HG02981 (cell line): ENCODE data around the gene NPAS2.

ENCODE experiments used
- ATAC-seq: cut with Tn5 transposase; IDR thresholded peaks from one replicate; pipeline ENCODE4 v1.9.1; 2021; ENCODE audit warnings: mild to moderate bottlenecking, moderate library complexity; ENCODE audit not compliant: unreplicated experiment

The NPAS2 gene

GRCh38 chr2:100962366-100963025, 142.6 kb downstream of the NPAS2 start:
- ATAC-seq: no peak

DNA sequence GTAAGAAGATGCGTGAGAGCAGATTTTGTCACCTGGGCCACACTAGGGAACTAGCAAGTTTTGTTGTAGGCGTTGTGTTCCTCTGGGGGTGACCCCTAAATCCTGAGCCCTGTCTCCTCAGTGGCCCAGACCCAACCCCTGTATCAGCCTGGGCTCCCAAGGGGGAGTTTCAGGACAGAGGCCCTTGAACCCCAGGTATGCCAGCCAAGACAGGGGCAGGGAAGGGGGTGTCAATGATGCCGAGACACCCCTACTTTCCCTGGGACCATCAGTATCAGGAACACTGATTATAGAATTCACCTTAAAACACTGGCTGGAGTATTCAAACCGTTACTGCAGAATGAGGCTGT, 143.1 kb downstream of the NPAS2 start:
- ATAC-seq: no peak

GRCh38 chr2:100964222-100964621, 144.3 kb downstream of the NPAS2 start:
- ATAC-seq: no peak

GRCh38 chr2:100964681-100965169, 144.8 kb downstream of the NPAS2 start:
- ATAC-seq: no peak

- ATAC-seq: no peak
Measured at GRCh38 chr2:100965596-100965995, 145.7 kb downstream of the NPAS2 start.

DNA sequence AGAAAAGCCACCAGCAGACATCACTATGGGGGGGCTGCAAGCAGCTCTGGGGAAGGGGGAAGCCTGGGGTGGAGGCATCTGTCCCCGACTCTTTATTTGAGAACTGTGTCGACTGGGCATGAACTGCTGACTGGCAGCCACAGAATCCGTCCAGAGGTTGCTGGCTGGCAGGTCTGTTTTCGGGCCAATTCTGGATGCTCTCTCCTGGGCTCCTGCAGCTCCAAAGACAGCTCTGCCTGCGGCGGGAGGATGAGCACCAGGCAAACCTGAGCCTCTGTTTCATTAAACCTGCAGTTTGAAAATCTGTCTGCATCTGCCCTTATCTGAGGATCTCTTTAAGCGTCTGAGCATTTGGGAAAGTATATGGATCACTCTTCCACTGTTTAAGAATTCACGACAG, 147.8 kb downstream of the NPAS2 start:
- ATAC-seq: no peak

GRCh38 chr2:100968146-100969145, 148.5 kb downstream of the NPAS2 start:
- ATAC-seq: no peak

DNA sequence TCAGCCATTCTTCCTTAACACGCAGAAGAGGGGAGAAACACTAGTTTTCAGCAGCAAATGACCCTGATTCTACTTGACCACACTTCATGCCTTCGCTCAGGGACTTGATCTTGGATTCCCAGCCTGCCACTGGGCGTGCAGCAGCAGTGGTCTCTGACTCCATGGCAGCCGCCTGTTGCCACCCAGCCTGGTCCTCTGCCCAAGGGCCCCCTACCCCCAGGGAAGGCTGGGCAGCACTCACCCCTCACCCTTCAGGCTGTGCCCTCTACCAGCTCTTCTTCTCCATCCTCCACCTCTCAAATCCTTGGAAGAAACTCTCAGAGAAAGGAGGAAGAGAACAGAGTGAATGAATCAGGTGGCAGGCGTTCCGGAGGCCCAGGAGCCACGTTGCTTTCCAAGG, 150.1 kb downstream of the NPAS2 start:
- no peak for ATAC-seq

DNA sequence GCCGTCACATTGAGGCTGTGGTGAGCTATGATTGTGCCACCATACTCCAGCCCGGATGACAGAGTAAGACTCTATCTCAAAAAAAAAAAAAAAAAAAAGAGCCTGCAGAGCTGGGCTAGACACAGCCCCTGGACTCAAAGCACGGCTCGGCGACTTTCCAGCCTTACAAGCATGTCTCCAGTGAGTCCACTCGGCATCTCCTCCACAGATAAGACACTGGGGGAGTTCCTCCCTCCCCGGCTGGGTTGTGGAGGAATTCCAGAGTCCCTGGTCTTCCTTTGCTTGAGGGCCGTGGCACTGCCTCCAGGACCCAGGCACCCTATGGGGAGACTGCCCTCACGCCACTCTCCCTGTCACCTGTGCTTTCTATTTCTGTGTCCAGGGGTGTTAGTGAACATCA, 151.3 kb downstream of the NPAS2 start:
- no peak for ATAC-seq

GRCh38 chr2:100972452-100972851, 152.5 kb downstream of the NPAS2 start:
- ATAC-seq: no peak

- no peak for ATAC-seq
Measured at GRCh38 chr2:100974712-100975520, 155.0 kb downstream of the NPAS2 start.

- ATAC-seq: no peak
Measured at GRCh38 chr2:100975521-100975785, 155.5 kb downstream of the NPAS2 start.

DNA sequence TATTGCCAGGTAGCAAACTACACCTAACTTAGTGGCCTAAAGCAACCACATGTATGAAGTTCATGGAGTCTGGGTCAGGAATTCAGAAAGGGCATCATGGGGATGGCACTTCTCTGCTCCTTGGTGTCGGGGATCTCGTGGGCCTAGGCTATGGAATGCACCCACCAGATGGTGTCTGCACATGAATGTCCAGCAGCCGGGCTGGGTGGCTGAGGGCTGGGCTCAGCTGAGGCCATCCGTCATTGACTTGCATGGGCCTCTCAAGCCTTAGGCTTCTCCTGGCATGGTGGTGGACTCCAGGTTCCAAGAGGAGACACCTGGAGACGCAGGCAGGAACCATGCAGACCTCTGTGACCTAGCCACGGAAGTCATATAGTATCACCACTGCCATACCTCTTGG, 156.1 kb downstream of the NPAS2 start:
- ATAC-seq: no peak

DNA sequence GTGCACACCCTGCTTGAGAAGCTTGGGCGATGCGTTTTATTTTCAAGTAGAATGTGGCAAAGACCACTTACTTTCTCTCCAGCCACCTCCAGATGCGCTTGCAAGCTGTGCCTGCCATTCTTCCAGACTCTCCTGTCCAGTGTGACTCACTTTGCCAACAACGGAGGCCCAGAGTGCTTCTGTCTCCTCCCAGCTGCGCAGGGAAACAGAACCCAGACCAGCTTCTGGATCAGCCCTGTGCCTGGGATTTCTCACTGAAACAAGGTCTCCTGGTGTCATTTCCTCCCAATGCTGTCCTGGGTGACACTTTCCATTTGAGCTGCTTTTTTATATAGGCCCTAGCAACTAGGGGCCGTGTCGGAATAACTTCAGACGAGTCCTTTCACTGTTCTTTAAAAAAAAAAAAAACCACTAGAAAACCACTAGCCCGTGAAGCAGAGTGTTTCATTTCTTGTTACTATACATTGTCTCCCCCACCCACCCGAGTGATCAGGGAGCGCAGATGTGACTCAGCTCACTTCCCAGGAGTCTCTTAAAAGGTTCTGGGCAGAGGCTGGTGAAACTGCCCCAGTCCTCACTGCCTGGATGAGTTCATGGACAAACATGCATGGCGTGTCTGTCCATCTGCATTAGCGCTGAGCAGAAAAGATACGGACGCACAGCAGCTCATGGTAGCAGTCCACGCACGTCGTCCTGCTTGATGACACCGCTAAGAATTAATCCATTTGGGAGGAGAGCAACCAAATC, 156.9 kb downstream of the NPAS2 start:
- peak; percentile 61 for ATAC-seq

DNA sequence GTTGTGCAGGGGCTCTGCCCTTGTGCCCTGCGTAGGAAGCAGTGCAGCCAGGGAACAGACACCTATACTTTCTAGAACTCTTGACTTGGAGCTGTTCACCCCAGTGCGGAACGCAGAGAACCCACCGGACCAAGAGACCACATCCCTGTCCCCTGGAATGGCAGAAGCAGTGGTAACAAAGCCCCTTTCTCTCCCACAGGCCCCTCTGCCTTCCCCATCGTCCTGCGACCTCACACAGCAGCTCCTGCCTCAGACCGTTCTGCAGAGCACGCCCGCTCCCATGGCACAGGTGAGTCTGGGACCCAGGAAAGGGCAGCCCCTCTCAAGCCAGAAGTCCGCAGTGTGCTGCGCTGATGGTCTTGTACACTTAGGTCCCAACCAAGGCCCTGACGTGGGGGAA, 157.6 kb downstream of the NPAS2 start:
- no peak for ATAC-seq

DNA sequence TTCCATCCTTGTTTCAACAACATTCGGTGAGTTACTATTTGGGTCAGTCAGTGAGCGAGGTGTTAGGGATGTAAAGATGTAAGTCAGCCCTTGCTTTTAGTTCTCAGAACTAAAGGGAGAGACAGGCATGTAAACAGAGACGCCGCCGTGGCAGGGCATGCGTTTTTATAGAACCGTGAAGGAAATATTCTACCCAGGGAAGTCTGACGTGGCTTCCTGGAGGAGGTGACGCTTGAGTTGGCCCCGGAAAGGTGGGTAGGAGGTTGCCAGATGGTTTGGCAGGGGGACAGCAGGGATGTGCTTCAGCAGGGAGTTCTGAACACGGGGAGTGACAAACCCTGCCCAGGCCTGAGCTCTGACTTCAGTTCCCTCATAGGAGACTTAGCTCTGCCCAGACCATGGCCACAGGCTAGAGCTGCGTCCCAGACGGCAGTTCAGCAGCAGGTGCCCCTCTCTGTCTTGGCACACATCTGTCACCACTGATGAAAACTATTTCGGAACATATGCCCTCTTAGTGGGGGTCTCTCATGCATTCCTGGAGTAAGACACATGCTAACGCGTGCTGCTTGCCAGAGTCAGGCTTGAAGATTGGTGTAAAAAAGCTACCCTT, 158.7 kb downstream of the NPAS2 start:
- no peak for ATAC-seq

DNA sequence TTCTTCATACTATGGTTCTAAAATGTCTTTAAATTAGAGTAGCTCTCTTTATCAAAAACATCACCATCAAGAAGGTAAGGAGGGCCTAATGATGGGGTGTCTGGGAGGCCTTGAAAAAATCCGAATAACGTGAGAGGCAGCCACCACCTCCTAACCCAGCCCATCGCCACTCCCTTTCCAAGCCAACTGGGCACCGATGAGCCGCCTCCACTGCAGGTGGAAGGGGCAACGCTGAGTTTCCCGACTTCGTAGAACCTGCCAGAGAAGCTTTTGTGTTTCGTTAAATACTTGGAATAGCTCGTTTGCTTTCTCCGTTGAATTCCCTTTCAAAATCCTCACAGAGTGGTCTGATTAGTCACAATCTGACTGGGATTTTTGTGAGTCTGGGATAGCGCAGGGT, 160.1 kb downstream of the NPAS2 start:
- no peak for ATAC-seq

GRCh38 chr2:100981011-100981410, 161.1 kb downstream of the NPAS2 start:
- ATAC-seq: no peak

DNA sequence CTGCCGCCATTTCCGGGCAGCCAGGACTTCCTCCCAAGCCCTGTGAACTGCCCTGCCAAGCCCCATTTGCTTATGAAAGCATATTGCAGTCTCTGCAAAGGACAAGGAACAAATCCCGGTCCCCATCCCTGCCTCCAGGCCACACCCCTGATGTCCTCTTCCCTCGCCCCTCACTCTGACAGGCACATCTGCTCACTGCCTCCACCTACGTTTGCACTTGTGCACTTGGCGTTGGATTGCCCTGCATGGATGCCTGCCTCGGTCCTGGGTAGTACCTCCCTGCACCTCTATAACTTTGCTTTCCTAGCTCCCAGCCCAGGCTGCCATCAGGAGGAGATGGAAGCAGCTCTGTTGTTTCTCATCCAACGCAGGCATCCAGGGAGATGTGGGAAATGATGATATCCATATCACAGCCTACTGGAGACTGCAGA, 162.5 kb downstream of the NPAS2 start:
- ATAC-seq: no peak

DNA sequence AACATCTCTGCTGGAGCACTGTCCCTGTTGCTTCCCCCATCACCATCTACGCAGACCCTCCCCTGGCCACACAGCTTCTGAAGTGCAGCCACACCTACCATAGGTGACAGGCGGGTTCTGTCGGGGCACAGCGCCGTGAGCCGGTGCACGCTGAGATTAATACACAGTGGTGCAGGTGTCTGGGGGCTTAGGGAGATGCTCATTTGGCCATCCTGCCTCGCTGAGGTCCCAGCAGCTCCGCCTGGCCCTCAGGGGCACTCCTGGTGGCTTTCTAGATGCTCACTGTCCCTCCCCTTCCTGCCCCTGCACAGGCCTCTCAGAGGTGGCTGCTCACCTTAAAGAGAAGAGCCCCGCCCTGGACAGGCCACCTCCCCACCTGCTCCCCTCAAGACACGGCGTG, 163.3 kb downstream of the NPAS2 start:
- no peak for ATAC-seq
